Body of pancreas (tissue), 4 donors: ENCODE results near the gene TDP2.

Experiments
- POLR2A ChIP-seq, 3 donors: fragments of 450-650 bp; IDR thresholded peaks; one replicate each; pipeline ENCODE4 v1.6.1; 2016; ENCODE audit warnings: antibody characterized with exemption in 3 of 3, mild to moderate bottlenecking in 2 of 3
- TF ChIP-seq, protein P1 (sequence below), 7 experiments: fragments of 450-650 bp in 4 of 7; fragments of 200-600 bp in 3 of 7; sonication (generic) in 3 of 7; IDR thresholded peaks; one replicate each; pipeline ENCODE4 v1.5.1; 2016 to 2019; ENCODE audit warnings: antibody characterized with exemption in 7 of 7

DNA sequence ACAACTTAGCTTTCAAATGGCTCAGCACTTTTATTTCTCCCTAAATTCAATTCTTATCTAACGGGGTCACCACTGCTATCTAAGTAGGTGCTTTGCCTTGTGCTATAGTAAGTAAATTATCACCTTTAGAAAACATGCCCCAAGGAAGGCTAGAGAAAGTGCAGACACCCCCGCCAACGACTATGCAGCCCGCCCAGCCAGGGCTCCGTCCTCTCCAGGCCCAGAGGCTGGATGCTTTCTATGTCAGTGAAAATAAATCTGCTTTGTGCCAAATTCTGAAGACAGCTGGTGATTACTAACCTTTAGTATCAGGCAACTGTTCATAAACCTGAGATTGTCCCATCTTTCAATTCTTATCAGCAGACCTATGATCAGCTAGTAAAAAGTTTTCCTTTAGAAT is 35.0 kb downstream of the TDP2 start:
- TF ChIP-seq, protein P1, sequence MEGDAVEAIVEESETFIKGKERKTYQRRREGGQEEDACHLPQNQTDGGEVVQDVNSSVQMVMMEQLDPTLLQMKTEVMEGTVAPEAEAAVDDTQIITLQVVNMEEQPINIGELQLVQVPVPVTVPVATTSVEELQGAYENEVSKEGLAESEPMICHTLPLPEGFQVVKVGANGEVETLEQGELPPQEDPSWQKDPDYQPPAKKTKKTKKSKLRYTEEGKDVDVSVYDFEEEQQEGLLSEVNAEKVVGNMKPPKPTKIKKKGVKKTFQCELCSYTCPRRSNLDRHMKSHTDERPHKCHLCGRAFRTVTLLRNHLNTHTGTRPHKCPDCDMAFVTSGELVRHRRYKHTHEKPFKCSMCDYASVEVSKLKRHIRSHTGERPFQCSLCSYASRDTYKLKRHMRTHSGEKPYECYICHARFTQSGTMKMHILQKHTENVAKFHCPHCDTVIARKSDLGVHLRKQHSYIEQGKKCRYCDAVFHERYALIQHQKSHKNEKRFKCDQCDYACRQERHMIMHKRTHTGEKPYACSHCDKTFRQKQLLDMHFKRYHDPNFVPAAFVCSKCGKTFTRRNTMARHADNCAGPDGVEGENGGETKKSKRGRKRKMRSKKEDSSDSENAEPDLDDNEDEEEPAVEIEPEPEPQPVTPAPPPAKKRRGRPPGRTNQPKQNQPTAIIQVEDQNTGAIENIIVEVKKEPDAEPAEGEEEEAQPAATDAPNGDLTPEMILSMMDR (IDR thresholded peaks at IDR 0.05), result no peak
- no peak for TF ChIP-seq POLR2A (IDR thresholded peaks at IDR 0.05)
